ENCODE measurements around the gene CYREN. TPM values are rescaled to one million over a fixed set of nuclear protein-coding genes. Genes with fewer than 3 reads are reported as not detected.

CYREN gene
- polyA plus RNA-seq, 2 of the 4 experiments (the other 2 are of a cell fraction) = 59.3 to 70.4 TPM

DNA sequence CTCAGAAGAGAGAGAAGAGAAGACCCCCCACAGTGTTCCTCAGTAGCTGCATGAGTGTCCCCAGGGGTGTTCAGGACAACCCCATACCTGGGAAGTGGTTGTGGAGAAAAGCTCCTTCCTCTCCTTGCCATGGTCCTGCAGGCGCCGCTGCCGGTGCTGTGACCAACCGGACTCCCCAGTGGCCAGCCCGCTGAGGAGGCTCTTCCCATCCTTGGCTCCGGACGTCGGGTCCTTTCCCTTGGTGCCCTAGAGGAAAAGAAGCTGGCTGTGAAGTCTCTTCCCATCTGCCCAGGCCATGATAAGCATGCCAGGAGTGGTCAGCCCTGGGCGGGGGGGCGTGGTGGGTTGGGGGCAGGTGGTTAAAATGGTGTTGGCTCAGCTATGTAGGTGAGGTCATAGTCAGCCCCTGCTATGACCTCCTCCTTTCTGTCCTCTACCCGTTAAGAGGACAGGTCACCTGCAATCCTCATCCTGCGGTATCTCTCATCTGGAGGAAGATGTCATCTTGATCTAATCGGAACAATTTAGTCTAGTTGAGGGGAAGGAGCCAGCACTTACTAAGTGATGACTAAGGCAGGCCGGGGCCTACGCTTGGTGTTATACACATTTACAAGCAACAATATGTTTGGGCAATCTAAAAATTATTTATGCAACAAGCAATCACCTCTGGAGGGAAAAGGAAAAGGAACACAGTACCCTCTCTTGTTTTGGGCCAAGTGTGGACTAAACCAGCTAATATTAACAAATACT lies 27.6 kb upstream of the CYREN start (continued):
- TF ChIP-seq, protein P1, sequence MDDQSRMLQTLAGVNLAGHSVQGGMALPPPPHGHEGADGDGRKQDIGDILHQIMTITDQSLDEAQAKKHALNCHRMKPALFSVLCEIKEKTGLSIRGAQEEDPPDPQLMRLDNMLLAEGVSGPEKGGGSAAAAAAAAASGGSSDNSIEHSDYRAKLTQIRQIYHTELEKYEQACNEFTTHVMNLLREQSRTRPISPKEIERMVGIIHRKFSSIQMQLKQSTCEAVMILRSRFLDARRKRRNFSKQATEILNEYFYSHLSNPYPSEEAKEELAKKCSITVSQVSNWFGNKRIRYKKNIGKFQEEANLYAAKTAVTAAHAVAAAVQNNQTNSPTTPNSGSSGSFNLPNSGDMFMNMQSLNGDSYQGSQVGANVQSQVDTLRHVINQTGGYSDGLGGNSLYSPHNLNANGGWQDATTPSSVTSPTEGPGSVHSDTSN (IDR thresholded peaks at IDR 0.05) = no peak
- TF ChIP-seq CHD4 (IDR thresholded peaks at IDR 0.05; ENCODE audit: borderline replicate concordance) (no peak), SREBF2 (IDR thresholded peaks at IDR 0.05) (no peak), POLR2A (IDR thresholded peaks at IDR 0.05; ENCODE audit: low read length) (no peak), MAZ (IDR thresholded peaks at IDR 0.05; ENCODE audit: borderline replicate concordance, low read depth, low read length) (no peak), ZC3H11A (IDR thresholded peaks at IDR 0.05) (no peak), POLR2AphosphoS2 (conservative IDR thresholded peaks at IDR 0.05; ENCODE audit: low read length) (no peak)

DNA sequence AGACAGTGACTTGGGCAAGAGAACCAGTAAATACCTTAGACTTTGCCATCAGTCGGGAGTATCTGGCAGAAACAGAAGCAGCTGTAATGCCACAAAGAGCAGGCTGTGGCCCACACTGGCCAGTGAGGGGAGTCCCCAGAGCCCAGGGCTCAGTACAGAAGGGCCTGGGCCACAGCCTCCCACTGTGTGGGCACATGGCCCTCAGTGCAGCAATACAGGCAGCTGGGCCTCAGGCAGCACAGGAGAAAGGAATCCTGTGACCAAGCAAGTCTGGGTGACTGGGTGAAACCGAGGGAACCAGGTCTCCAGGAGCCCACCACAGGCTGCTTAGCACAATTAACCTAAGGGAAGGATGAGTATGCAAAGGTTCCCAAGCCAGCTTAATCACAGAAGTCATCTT lies 26.8 kb upstream of the CYREN start:
- ChIA-PET POLR2A (interaction anchor here (1.2 kb wide), 1 partner anchor 15 kb away, joined by 3 read pairs; no protein-coding TSS in a partner anchor), CTCF (interaction anchor here (1.2 kb wide), 1 partner anchor 12 kb away, joined by 3 read pairs; no protein-coding TSS in a partner anchor)
- H3K4me1 ChIP-seq = no peaks in the 10 kb centered on the region
- no peak overlapping the region for H3K4me3 ChIP-seq
- ATAC-seq = no peak; a peak in 1 of 6 replicates
- WGBS (ENCODE audit: missing lambda C conversion rate) = 58% methylated on average over 2 of the region's 2 CpGs
- DNase-seq (ENCODE audit: low read depth in 1 of 2, low spot score in 1 of 2) = no peak
- no peaks in the 10 kb centered on the region for H3K9me3 ChIP-seq
- H3K4me2 ChIP-seq = no peak overlapping the region
- H3K27ac ChIP-seq = no peak overlapping the region
- TF ChIP-seq NR3C1 (IDR thresholded peaks at IDR 0.05) = no peak
- TF ChIP-seq MAFK (IDR thresholded peaks at IDR 0.05; ENCODE audit: partially characterized antibody) = no peak
- TF ChIP-seq, protein P1 (IDR thresholded peaks at IDR 0.05) = no peak
- no peak for TF ChIP-seq FOXS1 (CRISPR knock-in tag; IDR thresholded peaks at IDR 0.05)
- TF ChIP-seq, protein P2, sequence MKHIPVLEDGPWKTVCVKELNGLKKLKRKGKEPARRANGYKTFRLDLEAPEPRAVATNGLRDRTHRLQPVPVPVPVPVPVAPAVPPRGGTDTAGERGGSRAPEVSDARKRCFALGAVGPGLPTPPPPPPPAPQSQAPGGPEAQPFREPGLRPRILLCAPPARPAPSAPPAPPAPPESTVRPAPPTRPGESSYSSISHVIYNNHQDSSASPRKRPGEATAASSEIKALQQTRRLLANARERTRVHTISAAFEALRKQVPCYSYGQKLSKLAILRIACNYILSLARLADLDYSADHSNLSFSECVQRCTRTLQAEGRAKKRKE (CRISPR knock-in tag; IDR thresholded peaks at IDR 0.05; ENCODE audit: low read depth) = no peak
- TF ChIP-seq HDAC2 (IDR thresholded peaks at IDR 0.05) = no peak
- TF ChIP-seq, protein P3, sequence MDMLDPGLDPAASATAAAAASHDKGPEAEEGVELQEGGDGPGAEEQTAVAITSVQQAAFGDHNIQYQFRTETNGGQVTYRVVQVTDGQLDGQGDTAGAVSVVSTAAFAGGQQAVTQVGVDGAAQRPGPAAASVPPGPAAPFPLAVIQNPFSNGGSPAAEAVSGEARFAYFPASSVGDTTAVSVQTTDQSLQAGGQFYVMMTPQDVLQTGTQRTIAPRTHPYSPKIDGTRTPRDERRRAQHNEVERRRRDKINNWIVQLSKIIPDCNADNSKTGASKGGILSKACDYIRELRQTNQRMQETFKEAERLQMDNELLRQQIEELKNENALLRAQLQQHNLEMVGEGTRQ (IDR thresholded peaks at IDR 0.05) = no peak
- no peak for FAIRE-seq

DNA sequence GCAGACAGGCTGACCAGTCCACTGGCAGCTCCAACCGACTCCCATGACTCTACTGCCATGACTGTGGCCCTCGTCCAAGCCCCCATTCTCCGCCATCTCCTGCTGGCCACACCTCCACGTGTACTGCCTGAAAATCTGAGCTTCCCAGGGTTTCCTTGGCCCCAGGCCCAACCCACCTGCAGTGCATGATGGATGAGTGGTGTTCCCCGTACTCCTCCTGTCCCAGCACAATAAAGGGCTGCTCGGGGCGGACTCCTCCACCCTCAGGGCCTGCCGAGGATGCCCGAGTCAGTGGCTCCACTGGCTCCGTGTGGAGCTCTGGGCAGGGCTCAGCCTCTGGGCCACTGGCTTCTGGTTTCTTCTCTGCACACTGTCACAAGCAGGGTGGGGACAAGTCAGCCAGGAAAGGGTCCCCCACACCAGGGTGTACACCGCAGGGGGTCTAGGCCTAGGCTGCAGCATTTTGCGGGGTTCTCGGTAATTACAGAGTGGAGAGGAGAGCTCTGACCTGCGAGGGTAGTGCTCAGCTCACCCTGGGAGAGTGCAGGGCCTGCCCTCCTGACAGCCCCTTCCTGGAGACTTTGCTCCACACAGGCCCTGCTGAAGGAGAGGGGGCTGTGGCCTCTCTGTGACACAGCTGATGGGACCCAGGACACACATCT lies 25.6 kb upstream of the CYREN start:
- Histone ChIP-seq H3K9me3 (no peaks in the 10 kb centered on the region), H3K4me3 (no peak overlapping the region), H3K27ac (no peak overlapping the region), H3K4me2 (no peak overlapping the region), H3K4me1 (no peaks in the 10 kb centered on the region)
- TF ChIP-seq, protein P3 (IDR thresholded peaks at IDR 0.05) = no peak
- TF ChIP-seq HDAC2 (IDR thresholded peaks at IDR 0.05) = no peak
- TF ChIP-seq TP53 (CRISPR knock-in tag; IDR thresholded peaks at IDR 0.05) = no peak
- TF ChIP-seq MAZ (IDR thresholded peaks at IDR 0.05; ENCODE audit: borderline replicate concordance, low read depth, low read length) = no peak
- TF ChIP-seq, protein P1 (IDR thresholded peaks at IDR 0.05) = no peak
- no peak for TF ChIP-seq HOXB5 (CRISPR knock-in tag; IDR thresholded peaks at IDR 0.05)
- no peak for TF ChIP-seq JUNB (IDR thresholded peaks at IDR 0.05)
- TF ChIP-seq, protein P4, sequence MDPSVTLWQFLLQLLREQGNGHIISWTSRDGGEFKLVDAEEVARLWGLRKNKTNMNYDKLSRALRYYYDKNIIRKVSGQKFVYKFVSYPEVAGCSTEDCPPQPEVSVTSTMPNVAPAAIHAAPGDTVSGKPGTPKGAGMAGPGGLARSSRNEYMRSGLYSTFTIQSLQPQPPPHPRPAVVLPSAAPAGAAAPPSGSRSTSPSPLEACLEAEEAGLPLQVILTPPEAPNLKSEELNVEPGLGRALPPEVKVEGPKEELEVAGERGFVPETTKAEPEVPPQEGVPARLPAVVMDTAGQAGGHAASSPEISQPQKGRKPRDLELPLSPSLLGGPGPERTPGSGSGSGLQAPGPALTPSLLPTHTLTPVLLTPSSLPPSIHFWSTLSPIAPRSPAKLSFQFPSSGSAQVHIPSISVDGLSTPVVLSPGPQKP (IDR thresholded peaks at IDR 0.05; ENCODE audit: low read depth, low read length) = no peak
- TF ChIP-seq RFX5 (IDR thresholded peaks at IDR 0.05) = no peak
- no peak for TF ChIP-seq RAD21 (conservative IDR thresholded peaks at IDR 0.05 in 1 of 2, IDR thresholded peaks at IDR 0.05 in 1 of 2)
- no peak for TF ChIP-seq FOSL2 (IDR thresholded peaks at IDR 0.05)
- TF ChIP-seq FOSL2 (CRISPR knock-in tag; IDR thresholded peaks at IDR 0.05) = no peak
- TF ChIP-seq TFCP2L1 (CRISPR knock-in tag; IDR thresholded peaks at IDR 0.05) = no peak
- TF ChIP-seq, protein P5, sequence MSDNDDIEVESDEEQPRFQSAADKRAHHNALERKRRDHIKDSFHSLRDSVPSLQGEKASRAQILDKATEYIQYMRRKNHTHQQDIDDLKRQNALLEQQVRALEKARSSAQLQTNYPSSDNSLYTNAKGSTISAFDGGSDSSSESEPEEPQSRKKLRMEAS (IDR thresholded peaks at IDR 0.05) = no peak
- FAIRE-seq (no peak), DNase-seq (ENCODE audit: low read depth in 1 of 2, low spot score in 1 of 2) (no peak), ATAC-seq (no peak)
- CTCF ChIA-PET = interaction anchor here (0.7 to 1.7 kb wide), 4 partner anchors 11 to 257 kb away, joined by 3 to 7 read pairs (median 6); partner anchors contain the start of gene CYREN
- POLR2A ChIA-PET = no interaction called here
- WGBS (ENCODE audit: missing lambda C conversion rate) = 80% methylated on average over 6 of the region's 14 CpGs

Data from A549 (cell line).